SW480 (cell line): Measurements from ENCODE around the gene WNT3A.

Experiments
- DNase-seq: peaks from one replicate; pipeline ENCODE4 v3.0.0-alpha.2; 2016; ENCODE audit warnings: low spot score

Gene WNT3A

GRCh38 chr1:227999056-227999930 lies 7.5 kb upstream of the WNT3A start:
- DNase-seq = peak; percentile 86

- DNase-seq = no peak
These were observed 6.4 kb upstream of the WNT3A start for GRCh38 chr1:228000416-228000815.

- no peak for DNase-seq
These were observed 5.8 kb upstream of the WNT3A start for GRCh38 chr1:228000836-228001563.

- no peak for DNase-seq
These were observed 4.9 kb upstream of the WNT3A start for GRCh38 chr1:228001738-228002535.

GRCh38 chr1:228002792-228003191 lies 4.0 kb upstream of the WNT3A start:
- DNase-seq = no peak

GRCh38 chr1:228003461-228004330 lies 3.1 kb upstream of the WNT3A start:
- DNase-seq = no peak

GRCh38 chr1:228004331-228004855 lies 2.4 kb upstream of the WNT3A start:
- DNase-seq = peak; percentile 46

GRCh38 chr1:228004856-228005462 lies 1.8 kb upstream of the WNT3A start:
- no peak for DNase-seq

- no peak for DNase-seq
These were observed 1.2 kb upstream of the WNT3A start for GRCh38 chr1:228005511-228006033.

- no peak for DNase-seq
These were observed 588 bp upstream of the WNT3A start for GRCh38 chr1:228006034-228006785.

- no peak for DNase-seq
These were observed 427 bp downstream of the WNT3A start for GRCh38 chr1:228007049-228007800.

- no peak for DNase-seq
These were observed 1.1 kb downstream of the WNT3A start for GRCh38 chr1:228007801-228008341.

- DNase-seq = no peak
These were observed 1.8 kb downstream of the WNT3A start for GRCh38 chr1:228008391-228009115.

GRCh38 chr1:228009116-228009827 lies 2.5 kb downstream of the WNT3A start:
- no peak for DNase-seq

- DNase-seq = no peak
These were observed 3.3 kb downstream of the WNT3A start for GRCh38 chr1:228009828-228010775.

- DNase-seq = no peak
These were observed 4.1 kb downstream of the WNT3A start for GRCh38 chr1:228010921-228011320.
